Inflammatory macrophage (primary cell): Measurements from ENCODE around the gene ZNF124.
"Not testable (repeated sequence)": the region's sequence is repeated elsewhere in the genome, so short reads cannot be mapped to it uniquely, and the experiment has no call there.

Experiments
- DNase-seq, 2 donors: peaks; one replicate each; pipeline ENCODE4 v3.0.0-alpha.2; 2020 to 2022

The ZNF124 gene

GRCh38 chr1:247171443-247171842 lies 377 bp downstream of the ZNF124 start:
- DNase-seq, result not testable (repeated sequence)

GRCh38 chr1:247165674-247166073 lies 6.1 kb downstream of the ZNF124 start:
- no peak for DNase-seq

- DNase-seq, result no peak
Measured at GRCh38 chr1:247164694-247165093, 7.1 kb downstream of the ZNF124 start.

- peak in 1 of 2 donors; percentile 5 for DNase-seq
Measured at GRCh38 chr1:247156787-247157232, 15.0 kb downstream of the ZNF124 start.

- no peak for DNase-seq
Measured at GRCh38 chr1:247147781-247148180, 24.0 kb downstream of the ZNF124 start.

GRCh38 chr1:247147120-247147519 lies 24.7 kb downstream of the ZNF124 start:
- not testable (repeated sequence) for DNase-seq

- DNase-seq, result no peak
Measured at GRCh38 chr1:247146671-247147070, 25.1 kb downstream of the ZNF124 start.

GRCh38 chr1:247145279-247145678 lies 26.5 kb downstream of the ZNF124 start:
- no peak for DNase-seq

- DNase-seq, result not testable (repeated sequence)
Measured at GRCh38 chr1:247139557-247139956, 32.3 kb downstream of the ZNF124 start.

- DNase-seq, result no peak
Measured at GRCh38 chr1:247131236-247131635, 40.6 kb downstream of the ZNF124 start.

GRCh38 chr1:247127519-247128282 lies 44.1 kb downstream of the ZNF124 start:
- peak in 1 of 2 donors; percentile 13 for DNase-seq

GRCh38 chr1:247126601-247127000 lies 45.2 kb downstream of the ZNF124 start:
- DNase-seq, result not testable (repeated sequence)

GRCh38 chr1:247126166-247126565 lies 45.7 kb downstream of the ZNF124 start:
- DNase-seq, result not testable (repeated sequence)

GRCh38 chr1:247121382-247121781 lies 50.4 kb downstream of the ZNF124 start:
- no peak for DNase-seq

GRCh38 chr1:247120408-247120668 lies 51.5 kb downstream of the ZNF124 start:
- not testable (repeated sequence) for DNase-seq

GRCh38 chr1:247119600-247120407 lies 52.0 kb downstream of the ZNF124 start:
- no peak for DNase-seq

- no peak for DNase-seq
Measured at GRCh38 chr1:247118946-247119446, 52.8 kb downstream of the ZNF124 start.

- no peak for DNase-seq
Measured at GRCh38 chr1:247115545-247115944, 56.3 kb downstream of the ZNF124 start.

GRCh38 chr1:247115141-247115510 lies 56.7 kb downstream of the ZNF124 start:
- DNase-seq, result no peak

GRCh38 chr1:247114351-247115140 lies 57.3 kb downstream of the ZNF124 start:
- no peak for DNase-seq

- no peak for DNase-seq
Measured at GRCh38 chr1:247113733-247114271, 58.0 kb downstream of the ZNF124 start.

GRCh38 chr1:247113094-247113497 lies 58.7 kb downstream of the ZNF124 start:
- no peak for DNase-seq

GRCh38 chr1:247112479-247112781 lies 59.4 kb downstream of the ZNF124 start:
- no peak for DNase-seq
